ENCODE results near the gene PDE6D.

PDE6D gene

GRCh38 chr2:231704017-231704416 lies 77.1 kb downstream of the PDE6D start:
- no peak for DNase-seq

DNA sequence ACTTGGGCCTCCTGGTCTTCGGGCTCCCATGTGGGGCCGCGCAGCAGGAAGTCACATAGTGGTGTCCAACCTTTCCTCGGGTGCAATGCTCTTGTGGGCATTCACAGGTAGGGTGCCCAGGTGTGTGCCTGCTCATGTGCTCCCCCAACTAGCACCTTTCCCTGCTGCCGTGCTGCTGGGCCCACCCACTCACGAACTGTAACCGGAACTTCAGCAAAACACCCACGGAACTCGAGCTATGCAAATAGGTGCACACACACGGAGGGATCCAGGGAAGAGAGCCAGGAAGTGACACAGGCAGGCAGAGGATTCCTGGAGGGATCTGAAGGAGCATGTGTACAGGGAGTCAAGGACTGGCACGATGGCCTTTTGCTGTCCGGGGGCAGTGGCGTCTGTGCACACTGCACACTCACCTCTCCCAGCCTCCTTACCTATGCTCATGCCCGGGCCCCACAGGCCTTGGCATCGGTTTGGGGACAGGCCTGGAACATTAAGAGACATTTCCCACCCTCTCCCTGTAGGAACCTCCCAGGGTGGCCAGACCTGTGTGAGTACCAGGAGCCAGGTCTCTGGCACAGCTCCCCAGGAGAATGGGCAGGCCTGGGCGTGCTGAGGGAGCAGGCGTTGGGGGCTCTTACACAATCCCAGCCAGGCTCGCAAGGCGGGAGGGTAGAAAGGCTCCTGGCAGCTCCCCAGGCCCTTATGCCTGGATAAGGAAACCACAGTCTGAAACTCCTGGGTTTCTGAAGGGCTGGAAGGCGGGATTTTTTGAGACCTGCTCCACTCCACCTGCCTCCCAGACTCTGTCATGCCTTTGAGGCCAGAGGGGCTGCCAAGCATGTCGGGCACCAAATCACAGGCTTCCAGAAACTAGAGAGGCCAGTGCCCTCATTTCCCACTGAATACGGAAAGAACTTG lies 79.4 kb downstream of the PDE6D start:
- no peak for DNase-seq

DNA sequence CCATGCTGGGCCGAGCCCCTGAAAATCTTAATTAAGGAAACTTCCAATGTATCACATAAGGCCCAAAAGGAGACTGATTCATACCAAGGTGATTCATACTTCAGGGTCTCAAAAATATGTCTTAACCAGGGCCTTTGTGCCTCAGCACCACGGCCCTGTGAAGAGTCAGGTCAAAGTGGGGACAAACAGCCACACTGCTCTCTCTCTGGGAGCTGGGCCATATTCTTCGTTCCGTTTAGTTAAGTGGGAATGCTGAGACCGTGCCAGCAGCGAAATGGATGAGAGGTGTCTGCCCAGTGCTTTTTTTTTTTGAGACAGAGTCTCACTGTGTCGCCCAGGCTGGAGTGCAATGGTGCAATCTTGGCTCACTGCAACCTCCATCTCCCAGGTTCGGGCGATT lies 82.1 kb downstream of the PDE6D start:
- DNase-seq, result no peak

DNA sequence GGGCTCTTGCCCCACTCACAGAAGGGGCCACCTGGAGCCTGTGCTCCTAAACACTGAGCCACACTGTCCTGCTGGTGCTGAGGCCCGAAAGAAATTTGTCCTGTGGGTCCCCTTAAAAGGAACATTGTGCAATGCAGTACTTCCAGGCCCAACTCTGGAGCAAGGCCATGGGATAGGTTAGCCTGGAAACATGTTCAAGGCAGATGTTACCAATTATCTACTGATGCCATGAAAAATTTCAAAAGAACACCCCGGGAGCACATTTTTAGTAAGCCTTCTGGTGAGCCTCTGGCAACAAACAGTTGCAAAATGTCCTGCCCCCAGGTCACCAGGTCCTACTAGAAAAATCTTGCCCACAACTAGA lies 85.1 kb downstream of the PDE6D start:
- DNase-seq, result no peak

- DNase-seq, result no peak
These were observed 87.1 kb downstream of the PDE6D start for GRCh38 chr2:231693956-231694355.

GRCh38 chr2:231692847-231693246 lies 88.2 kb downstream of the PDE6D start:
- DNase-seq, result no peak

- no peak for DNase-seq
These were observed 89.8 kb downstream of the PDE6D start for GRCh38 chr2:231691251-231691772.

DNA sequence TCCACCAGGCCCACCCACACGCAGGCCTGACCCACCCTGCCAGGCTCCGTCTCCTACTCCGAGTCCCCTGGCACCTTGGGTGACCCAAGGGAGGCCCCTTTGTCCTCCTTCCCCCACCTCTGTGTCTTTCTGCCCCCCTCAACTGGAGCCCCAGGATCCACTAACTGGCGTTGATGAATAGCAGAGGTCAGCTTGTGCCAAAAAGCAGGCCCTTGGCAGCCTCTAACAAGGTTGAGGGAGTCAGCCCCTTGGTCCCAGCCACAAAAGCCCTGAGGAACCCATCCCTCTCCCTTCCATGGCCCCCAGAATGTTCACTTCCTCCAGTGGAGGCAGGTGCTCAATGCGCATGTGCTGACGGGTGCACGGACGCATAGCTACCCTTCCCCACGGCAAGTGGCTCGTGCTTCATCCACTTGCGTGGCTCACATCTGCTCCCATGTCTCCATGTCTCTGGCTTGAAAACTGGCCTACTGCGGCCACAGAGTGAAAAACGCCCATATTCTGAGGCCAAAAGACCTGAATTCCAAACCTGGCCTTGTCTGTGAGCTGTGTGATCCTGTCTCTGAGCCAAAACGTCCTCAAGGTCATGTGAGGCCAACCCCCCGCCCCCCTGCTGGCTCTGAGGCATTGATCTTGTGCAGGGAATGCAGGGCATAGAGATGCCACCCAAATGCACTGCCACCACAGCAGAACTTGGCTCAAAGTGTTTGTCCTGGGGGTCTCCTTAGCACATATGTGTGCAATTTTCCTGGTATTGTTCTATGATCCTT lies 91.8 kb downstream of the PDE6D start:
- no peak for DNase-seq

DNA sequence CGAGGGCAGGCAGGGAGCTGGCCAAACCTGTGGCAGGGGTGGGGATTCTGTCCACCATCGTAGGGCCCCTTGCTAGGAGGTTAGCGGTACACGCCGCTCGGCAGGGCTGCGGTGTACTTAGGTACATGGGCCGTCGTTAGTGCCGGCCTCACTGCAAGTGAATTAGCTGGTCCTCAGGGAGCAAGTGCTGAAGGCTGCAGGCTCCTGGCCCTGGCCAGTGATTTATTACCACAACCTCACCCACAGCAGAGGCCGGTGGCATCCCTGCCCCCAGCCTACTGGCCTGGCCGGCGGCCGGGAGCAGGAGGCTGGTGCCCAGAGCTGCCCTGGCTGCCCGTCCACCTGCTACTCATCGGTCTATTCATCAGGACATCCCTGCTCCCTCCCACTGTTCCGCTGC lies 92.4 kb downstream of the PDE6D start:
- DNase-seq, result no peak

DNA sequence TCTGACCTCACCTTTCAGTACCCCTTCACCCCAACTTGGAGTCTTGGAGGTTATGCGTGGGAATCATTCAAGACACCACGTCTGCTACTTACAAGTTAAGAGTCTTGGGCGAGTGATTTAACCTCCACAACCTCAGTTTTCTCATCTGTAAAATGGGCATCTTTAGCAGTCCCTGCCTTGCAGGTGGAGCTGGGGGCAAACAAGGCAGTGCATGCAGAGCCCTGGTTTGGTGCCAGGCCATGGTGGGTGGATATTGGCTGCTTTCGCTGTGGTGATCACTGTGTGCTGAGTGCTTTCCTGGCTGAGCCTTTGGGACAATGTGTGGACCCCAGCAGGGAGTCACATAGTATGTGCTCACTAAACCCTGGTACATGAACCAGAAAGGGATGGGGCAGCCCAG lies 93.1 kb downstream of the PDE6D start:
- DNase-seq, result no peak

DNA sequence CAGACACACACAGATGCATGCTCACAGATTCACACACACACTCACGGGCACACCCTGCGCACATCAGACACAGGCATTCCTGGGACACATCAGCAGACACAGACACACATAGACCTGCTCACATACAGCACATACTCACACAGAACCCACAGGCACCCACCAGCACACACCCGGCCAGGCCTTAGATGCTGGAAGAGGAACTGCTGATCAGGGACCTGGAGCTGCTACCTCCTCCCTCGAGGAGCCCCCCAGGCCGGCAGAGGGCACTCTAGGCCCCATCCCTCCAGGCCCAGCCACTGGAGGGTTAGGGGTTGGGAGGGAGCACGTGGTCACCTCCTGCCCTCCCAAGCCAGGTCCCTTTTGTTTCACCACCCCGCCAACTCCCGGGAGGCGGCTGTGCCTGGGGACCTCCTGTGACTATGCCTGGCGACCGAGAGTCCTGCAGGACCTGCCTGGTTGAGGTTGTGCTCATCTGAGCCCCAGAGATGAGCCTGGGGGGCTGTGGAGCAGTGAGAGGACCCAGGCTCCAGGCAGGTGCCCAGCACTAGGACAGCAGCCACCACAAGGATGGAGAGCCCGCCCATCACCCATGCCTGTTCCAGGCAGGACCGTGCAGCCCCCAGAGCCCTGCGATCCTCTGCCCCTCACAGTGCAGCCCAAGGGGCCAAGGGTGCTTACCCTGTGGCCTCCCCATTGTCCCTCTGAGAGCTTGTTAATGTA lies 93.8 kb downstream of the PDE6D start:
- peak; percentile 50 for DNase-seq

DNA sequence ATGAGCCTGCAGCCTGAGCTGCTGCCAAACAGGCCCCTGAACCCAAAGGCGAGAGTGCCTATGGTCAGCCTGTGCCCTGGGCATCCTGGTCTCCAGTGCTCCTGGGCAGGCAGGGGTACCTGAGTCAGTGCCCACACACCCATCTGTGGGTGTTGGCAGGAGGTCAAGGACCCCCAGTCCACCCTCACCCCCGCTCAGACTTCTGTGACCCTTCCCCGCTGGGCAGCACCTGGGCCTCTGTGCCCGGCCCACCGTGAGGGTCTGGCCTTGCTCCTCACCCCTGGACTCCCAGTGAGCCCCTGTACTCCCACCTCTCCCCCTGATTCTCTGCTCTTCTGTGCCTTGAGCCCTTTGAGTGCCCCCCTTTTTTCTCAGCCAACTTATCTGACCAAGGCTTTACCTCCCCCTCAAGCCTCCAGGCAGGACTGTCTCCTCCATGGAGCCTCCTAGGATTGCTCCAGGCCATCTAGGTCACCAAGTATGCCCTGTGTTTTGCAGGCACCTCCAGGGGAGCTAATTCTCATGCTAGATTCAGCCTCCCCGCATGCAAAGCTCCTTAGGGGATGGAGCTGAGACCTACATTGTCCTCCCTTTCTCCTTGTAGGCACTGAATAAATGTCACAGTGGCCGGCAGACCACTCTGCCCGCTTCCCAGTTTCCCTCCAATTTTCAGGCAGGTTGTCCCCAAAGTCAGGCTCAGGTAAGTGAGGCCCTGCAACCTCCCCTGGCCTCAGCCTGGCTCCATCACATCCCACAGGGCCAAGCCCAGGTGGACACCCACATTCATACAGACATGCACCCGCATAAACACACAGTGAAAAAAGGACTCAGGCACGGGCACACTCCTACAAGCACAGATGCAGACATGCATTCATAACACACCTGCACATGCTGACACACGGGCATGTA lies 94.6 kb downstream of the PDE6D start:
- no peak for DNase-seq

GRCh38 chr2:231685349-231686191 lies 95.5 kb downstream of the PDE6D start:
- DNase-seq, result no peak

- DNase-seq, result no peak
These were observed 96.5 kb downstream of the PDE6D start for GRCh38 chr2:231684314-231685223.

DNA sequence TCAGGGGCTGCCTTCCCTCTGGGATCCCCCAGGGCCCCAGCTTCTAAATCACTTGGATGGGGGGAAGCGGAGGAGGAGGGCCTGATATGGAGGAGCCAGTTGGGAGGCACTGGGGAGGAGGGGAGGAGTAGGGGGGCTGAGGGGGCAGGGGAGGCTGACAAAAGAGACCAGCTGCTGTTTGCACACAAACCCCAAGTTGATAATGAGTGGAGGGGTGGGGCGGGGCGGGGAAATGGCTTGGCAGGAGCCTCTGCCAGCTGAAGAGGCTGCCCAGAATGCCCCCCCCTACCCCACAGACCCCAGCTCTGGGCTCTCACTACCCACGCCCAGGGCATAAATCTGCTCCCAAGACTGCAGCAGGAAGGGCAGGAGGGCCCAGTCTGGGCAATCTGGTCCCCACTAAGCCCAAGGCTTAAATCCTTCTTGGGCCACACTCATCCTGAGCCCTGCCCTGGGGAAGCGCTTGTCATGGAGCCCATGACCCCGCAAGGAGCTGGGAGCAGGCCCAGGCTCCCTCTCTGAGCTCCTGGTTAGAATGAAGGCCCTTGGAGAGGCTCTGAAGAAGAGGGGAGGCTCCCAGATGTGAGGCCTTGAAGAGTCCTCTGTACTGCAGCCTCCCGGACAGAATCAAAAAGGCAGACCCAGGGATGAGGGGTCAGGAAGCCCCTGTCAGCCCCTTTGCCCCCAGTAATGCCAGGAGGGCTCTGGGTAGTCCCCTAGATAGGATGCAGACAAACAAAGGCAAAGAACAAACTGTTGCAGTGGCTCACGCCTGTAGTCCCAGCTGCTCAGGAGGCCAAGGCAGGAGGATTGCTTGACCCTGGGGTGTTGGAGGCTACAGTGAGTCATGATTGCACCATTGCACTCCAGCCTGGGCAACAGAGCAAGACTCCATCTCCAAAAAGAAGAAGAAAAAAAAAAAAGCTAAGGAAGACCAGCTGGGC lies 97.5 kb downstream of the PDE6D start:
- DNase-seq, result no peak

DNA sequence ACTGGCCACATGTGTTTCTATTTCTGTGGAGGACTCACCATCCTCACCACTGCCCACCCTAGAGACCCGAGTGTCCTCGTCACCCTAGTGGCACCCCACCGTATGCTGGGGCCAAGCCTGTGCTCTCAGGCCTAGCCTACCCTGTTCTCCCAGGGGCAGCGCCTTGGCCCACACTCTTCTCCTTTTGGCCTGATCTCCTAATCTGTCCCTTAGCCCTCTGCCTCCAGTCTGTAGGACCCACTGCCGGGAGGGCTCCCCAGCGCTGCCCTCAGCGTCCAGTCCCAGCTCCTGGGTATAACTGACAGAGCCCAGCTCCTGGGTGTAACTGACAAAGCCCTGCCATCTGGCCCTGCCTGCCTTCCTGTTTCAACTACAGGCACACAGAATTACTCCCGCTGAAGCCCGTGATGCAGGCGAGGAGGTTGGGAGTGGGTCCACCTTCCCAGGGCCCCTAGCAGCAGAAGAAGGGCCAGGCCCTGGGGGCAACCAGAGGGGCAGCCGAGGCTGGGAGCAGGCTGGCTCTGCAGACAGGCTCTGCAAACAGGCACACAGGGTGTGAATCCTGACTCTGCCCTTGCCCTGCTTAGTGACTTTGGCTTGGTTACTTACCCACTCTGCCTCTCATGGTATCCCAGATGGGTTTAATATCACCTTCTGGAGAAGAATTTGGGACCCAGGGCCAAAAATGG lies 98.3 kb downstream of the PDE6D start:
- DNase-seq, result no peak
